GM12878 (cell line): ENCODE data around the gene SLC35E1. TPM values are rescaled to one million over a fixed set of nuclear protein-coding genes. Genes with fewer than 3 reads are reported as not detected.

Source experiments
- ATF7 ChIP-seq: fragments of 450-650 bp; IDR thresholded peaks from 2 replicates; pipeline ENCODE4 v1.6.1; 2016; ENCODE audit warnings: low read depth, mild to moderate bottlenecking
- BACH1 ChIP-seq: fragments of 450-650 bp; IDR thresholded peaks from 2 replicates; pipeline ENCODE4 v1.6.1; 2017; ENCODE audit warnings: mild to moderate bottlenecking, borderline replicate concordance
- BMI1 ChIP-seq: fragments of 450-650 bp; IDR thresholded peaks from 2 replicates; pipeline ENCODE4 v1.6.1; 2016; ENCODE audit warnings: mild to moderate bottlenecking, moderate library complexity, borderline replicate concordance
- CREM ChIP-seq: IDR thresholded peaks from 2 replicates; pipeline ENCODE4 v1.6.1; 2014; ENCODE audit warnings: antibody characterized with exemption, low read depth
- EZH2 ChIP-seq: IDR thresholded peaks from 2 replicates; pipeline ENCODE4 v1.6.1; 2012; ENCODE audit warnings: low read depth, mild to moderate bottlenecking, control low read depth, inconsistent platforms, low read length, borderline replicate concordance; ENCODE audit not compliant: control insufficient read depth
- GABPA ChIP-seq: IDR thresholded peaks from 2 replicates; pipeline ENCODE4 v1.6.1; 2014; ENCODE audit warnings: antibody characterized with exemption, low read depth, mild to moderate bottlenecking, inconsistent platforms
- HDAC2 ChIP-seq: fragments of 200-600 bp; sonication (generic); IDR thresholded peaks from 2 replicates; pipeline ENCODE4 v1.6.1; 2017
- KAT2A ChIP-seq: conservative IDR thresholded peaks from 2 replicates; pipeline ENCODE4 v1.6.1; 2011; ENCODE audit warnings: low read depth, low read length; ENCODE audit not compliant: control insufficient read depth
- NFIC ChIP-seq: IDR thresholded peaks from 2 replicates; pipeline ENCODE4 v1.6.1; 2012; ENCODE audit warnings: low read depth, mild to moderate bottlenecking, inconsistent platforms, low read length, moderate library complexity
- NFXL1 ChIP-seq: fragments of 450-650 bp; IDR thresholded peaks from 2 replicates; pipeline ENCODE4 v1.6.1; 2017; ENCODE audit warnings: antibody characterized with exemption, mild to moderate bottlenecking, borderline replicate concordance
- NR2C1 ChIP-seq: fragments of 450-650 bp; IDR thresholded peaks from 2 replicates; pipeline ENCODE4 v1.6.1; 2017; ENCODE audit warnings: antibody characterized with exemption, mild to moderate bottlenecking, moderate library complexity
- PKNOX1 ChIP-seq: fragments of 450-650 bp; IDR thresholded peaks from 2 replicates; pipeline ENCODE4 v1.6.1; 2016; ENCODE audit warnings: mild to moderate bottlenecking
- POLR2AphosphoS5 ChIP-seq: IDR thresholded peaks from 2 replicates; pipeline ENCODE4 v1.6.1; 2011; ENCODE audit warnings: mild to moderate bottlenecking, low read length, inconsistent platforms
- POU2F2 ChIP-seq: IDR thresholded peaks from 3 replicates; pipeline ENCODE4 v1.6.1; 2011; ENCODE audit warnings: low read depth, mild to moderate bottlenecking, low read length, borderline replicate concordance
- RBBP5 ChIP-seq: fragments of 200-600 bp; sonication (generic); conservative IDR thresholded peaks from 2 replicates; pipeline ENCODE4 v1.6.1; 2016
- RCOR1 ChIP-seq: conservative IDR thresholded peaks from 2 replicates; pipeline ENCODE4 v1.6.1; 2012; ENCODE audit warnings: low read depth, low read length, improper control_type of control experiment
- SPI1 ChIP-seq: IDR thresholded peaks from 2 replicates; pipeline ENCODE4 v1.6.1; 2011; ENCODE audit warnings: low read depth, mild to moderate bottlenecking, low read length, moderate library complexity, borderline replicate concordance; ENCODE audit not compliant: insufficient read depth
- SREBF2 ChIP-seq: IDR thresholded peaks from 2 replicates; pipeline ENCODE4 v1.6.1; 2012; ENCODE audit warnings: mild to moderate bottlenecking, low read length
- SRF ChIP-seq, 2 experiments: IDR thresholded peaks; 2 replicates each; pipeline ENCODE4 v1.6.1; 2011; ENCODE audit warnings: low read depth in 2 of 2, low read length in 2 of 2, mild to moderate bottlenecking in 1 of 2, moderate library complexity in 1 of 2
- TAF1 ChIP-seq: IDR thresholded peaks from 2 replicates; pipeline ENCODE4 v1.6.1; 2011; ENCODE audit warnings: mild to moderate bottlenecking, low read depth, low read length, borderline replicate concordance
- ZNF687 ChIP-seq: fragments of 450-650 bp; IDR thresholded peaks from 2 replicates; pipeline ENCODE4 v1.6.1; 2017; ENCODE audit warnings: mild to moderate bottlenecking, moderate library complexity
- polyA plus RNA-seq, 11 experiments: library from polyadenylated mRNA; depleted of rRNA in 4 of 11; unstranded in 6 of 11; stranded (reverse) in 5 of 11; fragments of >200 nt; fragmentation: Nextera tagmentation in 4 of 11; fragmentation: Illumina TruSeq in 1 of 11; extraction: Ambion mirVana in 4 of 11; extraction: Trizol in 1 of 11; gene quantifications; 1 replicate in 1 of 11; 2 replicates in 10 of 11; pipeline versions ENCODE4 v1.2.1 to v1.2.3, GENCODE V29; 2011 to 2016; ENCODE audit warnings: inconsistent platforms in 2 of 11, missing spikeins in 2 of 11, low read depth in 1 of 11
- total RNA-seq, 4 experiments: library from RNA; depleted of rRNA in 3 of 4; stranded (reverse); fragments of >200 nt in 3 of 4; fragmentation: Illumina TruSeq in 1 of 4; extraction: Trizol in 1 of 4; gene quantifications; 2 replicates each; pipeline versions ENCODE4 v1.2.1 to v1.2.3, GENCODE V29; 2013 to 2021
- TF ChIP-seq, protein P1 (sequence below): IDR thresholded peaks from 2 replicates; pipeline ENCODE4 v1.6.1; 2012; ENCODE audit warnings: low read length, inconsistent platforms
- TF ChIP-seq, protein P2 (sequence below): fragments of 450-650 bp; IDR thresholded peaks from 2 replicates; pipeline ENCODE4 v1.6.1; 2017; ENCODE audit warnings: borderline replicate concordance

SLC35E1 gene
- total and polyA plus RNA-seq, 10 of the 15 experiments (the other 5 are each of a cell fraction or from before 2014, with no cell fraction given): 11.3 to 37.7 (median 22.1) TPM

DNA sequence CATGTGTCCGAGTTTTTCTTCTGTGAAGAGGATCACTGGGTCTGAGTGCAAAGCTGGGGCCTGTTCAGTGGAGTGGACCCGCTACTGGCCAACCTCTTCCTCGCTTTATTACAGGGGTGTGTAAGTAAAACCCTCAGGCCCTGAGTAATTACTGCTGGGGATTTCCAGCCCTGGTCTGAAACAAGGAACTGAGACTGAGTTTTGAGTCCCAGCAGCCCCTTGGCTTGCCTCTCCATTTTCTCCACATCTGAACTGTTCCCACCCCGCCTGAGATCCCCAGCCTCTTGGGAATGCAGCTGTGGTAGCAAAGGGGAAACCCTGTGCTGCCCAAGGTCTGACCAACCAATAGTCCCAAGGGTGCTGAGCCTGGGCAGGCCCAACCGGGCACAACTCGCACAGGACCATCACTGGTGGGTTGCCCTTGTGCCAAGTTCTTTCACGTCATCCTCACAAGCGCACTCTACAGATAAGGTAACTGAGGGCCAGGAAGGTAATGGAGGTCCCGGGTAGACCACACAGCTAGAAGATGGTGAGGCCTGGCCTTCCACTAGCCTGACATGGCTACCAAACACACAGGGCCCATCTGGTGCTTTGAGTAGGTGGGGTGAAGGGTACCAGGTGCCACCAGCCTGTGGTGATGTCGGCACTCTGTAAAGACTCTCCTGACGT, 13.7 kb upstream of the SLC35E1 start (continued):
- TF ChIP-seq ZNF687 (peak; percentile 99), NFXL1 (no peak), KAT2A (no peak), POLR2AphosphoS5 (peak; percentile 91), ATF7 (peak; percentile 83), NR2C1 (no peak), SRF (IDR thresholded peaks at IDR 0.05; ENCODE audit: low read depth in 2 of 2, low read length in 2 of 2) (0 out of 4 replicates have a peak, but pooled peaks of 1 of the 2 experiments have one; percentile 13), TAF1 (peak; percentile 66; the same call in 1 of the 2 replicates), HDAC2 (no peak), RBBP5 (no peak), SPI1 (peak; percentile 99), POU2F2 (peak; percentile 49; the same call in 2 of the 3 replicates), EZH2 (no peak), RCOR1 (no peak; the same call in 1 of the 2 replicates), GABPA (no peak), CREM (peak; percentile 64), BACH1 (peak; percentile 39; the same call in 1 of the 2 replicates), SREBF2 (no peak), NFIC (no peak), PKNOX1 (no peak; the same call in 1 of the 2 replicates), BMI1 (no peak)
- TF ChIP-seq, protein P1, sequence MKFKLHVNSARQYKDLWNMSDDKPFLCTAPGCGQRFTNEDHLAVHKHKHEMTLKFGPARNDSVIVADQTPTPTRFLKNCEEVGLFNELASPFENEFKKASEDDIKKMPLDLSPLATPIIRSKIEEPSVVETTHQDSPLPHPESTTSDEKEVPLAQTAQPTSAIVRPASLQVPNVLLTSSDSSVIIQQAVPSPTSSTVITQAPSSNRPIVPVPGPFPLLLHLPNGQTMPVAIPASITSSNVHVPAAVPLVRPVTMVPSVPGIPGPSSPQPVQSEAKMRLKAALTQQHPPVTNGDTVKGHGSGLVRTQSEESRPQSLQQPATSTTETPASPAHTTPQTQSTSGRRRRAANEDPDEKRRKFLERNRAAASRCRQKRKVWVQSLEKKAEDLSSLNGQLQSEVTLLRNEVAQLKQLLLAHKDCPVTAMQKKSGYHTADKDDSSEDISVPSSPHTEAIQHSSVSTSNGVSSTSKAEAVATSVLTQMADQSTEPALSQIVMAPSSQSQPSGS: no peak
- TF ChIP-seq, protein P2, sequence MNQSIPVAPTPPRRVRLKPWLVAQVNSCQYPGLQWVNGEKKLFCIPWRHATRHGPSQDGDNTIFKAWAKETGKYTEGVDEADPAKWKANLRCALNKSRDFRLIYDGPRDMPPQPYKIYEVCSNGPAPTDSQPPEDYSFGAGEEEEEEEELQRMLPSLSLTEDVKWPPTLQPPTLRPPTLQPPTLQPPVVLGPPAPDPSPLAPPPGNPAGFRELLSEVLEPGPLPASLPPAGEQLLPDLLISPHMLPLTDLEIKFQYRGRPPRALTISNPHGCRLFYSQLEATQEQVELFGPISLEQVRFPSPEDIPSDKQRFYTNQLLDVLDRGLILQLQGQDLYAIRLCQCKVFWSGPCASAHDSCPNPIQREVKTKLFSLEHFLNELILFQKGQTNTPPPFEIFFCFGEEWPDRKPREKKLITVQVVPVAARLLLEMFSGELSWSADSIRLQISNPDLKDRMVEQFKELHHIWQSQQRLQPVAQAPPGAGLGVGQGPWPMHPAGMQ: no peak
